ENCODE measurements around the gene NUP85.
"Not testable (repeated sequence)": the region's sequence is repeated elsewhere in the genome, so short reads cannot be mapped to it uniquely, and the experiment has no call there.

NUP85 gene

DNA sequence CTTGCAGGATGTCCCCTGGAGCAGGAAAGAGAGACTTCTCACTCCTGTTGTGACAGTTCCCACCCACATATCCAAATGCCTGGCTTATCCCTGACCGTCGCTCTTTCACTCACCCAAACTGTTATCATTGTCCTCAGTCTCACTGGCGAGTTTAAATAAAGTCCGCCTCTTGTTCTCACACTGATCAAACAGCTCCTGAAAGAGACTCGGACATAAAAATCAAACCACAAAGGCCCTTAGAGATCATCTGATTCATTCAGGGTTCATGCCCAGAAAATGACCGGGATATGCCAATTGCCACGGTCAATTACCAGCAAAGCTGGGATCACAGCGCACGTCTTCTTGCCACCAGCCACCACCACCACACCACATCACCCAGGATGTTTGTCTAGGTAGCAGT lies 36.0 kb downstream of the NUP85 start:
- no peak for DNase-seq

DNA sequence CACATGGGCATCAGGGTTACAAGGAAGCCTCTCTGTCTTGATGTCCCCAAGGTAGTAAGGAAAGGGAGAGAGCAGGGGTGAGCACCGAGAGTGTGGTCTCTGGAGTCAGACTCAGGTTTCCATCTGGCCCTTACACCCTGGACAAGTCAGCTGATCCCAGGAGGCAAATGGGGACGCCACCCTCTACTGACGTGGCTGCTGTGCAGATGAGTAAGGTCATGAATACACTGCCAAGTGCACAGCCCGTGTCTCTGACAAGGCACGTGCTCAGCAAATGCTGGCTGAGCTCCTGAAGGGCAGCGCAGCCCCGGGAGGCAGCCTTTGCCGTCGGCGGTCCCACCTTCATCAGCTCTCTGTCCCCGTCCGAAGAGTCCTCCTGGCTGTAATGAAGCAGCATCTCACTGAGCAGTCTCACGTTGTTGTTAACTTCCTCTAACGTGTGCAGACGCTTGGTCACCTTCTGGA lies 36.5 kb downstream of the NUP85 start:
- DNase-seq: no peak

DNA sequence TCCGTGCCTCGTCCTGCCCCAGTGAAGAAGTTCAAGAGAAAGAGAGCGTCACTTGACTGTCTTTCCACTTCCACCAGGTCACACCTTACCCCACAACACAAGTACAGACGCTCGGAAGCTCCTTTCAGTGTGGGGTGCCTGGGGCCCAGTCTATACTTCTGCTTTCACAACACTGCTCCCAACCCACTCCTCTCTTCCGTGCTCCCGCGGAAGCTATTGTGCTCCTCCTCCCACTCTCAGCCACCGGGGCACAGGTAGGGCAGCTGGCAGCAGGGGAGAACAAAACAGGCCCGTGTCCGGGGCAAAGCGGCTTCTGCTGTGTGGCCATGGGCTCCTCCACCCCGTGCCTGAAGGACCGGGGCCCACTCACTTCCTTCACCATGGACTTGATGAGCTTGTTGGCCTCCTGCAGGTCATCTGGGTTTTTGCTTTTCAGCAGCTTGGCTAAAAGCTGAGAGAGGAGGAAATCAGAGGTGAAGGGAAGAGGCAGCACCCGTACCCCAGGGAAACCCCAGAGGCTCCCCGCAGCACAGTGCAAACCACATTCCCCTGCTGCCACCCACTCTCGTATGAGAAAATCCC lies 37.1 kb downstream of the NUP85 start:
- no peak for DNase-seq

DNA sequence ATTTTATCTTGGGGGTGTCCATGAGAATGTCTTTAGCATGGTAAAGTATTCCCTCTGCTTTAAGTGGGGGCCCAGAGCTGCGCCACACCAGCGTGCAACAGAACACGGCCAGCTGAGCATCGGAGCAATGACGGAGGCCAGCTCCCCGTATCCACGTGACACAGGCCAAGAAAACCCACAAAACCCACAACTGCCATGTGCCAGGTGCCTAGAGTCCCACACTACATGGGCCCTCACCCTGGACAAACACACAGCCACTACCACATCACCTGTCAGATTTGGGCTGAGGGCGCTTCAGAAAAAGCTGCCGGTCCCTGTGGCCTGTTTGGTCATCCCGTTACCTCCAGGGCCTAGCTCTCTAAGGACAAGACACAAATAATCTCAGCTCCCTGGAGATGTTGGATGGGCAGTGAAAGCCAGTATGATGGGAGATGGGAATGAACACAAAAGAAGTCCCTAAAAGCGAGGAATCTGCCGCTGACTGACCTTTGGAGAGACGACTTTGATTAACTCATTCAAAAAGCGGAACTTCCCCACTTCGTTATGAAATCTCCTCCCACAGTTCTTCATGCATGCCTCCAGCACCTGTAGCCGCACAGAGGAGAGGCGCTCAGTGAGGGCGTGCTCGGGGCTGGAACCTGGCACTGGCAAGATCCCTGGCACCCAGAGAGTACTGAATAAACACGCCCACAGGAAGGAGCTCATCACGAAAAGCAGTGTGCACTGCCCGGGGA lies 38.8 kb downstream of the NUP85 start:
- DNase-seq: no peak

DNA sequence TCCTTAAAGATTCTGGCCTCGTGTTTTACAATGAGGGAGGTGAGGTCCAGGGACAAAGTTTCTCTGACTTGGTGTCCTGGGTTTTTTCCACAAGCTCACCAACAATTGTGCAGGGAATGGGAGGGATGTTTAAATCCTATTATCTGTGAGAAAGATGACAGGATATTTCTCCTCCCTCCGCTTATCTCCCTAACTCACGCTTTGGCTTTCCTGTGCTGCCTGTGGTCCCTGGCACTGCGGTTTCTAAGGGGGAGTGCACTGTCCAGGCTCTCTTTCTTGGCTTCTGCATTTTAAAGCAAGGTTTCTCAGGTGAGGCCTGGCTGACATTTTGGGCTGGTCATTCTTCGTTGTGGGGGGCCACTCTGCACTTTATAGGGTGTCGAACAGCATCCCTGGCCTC lies 39.5 kb downstream of the NUP85 start:
- no peak for DNase-seq

DNA sequence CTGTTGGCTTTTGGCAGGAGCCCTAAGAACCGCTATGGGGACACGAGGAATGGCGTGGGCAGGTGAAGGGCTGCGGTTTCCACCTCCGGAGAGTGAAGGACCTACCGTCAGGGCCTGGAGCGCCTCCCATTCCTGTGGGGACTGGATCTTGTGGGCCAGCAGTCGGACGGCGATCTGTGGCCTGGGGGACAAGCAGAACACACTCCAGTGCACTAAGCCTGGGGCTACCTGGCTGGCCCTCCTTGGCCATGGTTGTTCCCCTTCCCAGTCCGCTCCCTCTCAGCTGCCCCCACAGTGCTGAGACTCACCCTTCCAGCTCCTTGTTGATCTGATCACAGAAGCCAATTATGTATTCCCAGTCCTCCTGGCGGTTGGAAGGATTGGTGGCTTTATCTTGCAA lies 40.9 kb downstream of the NUP85 start:
- no peak for DNase-seq

DNA sequence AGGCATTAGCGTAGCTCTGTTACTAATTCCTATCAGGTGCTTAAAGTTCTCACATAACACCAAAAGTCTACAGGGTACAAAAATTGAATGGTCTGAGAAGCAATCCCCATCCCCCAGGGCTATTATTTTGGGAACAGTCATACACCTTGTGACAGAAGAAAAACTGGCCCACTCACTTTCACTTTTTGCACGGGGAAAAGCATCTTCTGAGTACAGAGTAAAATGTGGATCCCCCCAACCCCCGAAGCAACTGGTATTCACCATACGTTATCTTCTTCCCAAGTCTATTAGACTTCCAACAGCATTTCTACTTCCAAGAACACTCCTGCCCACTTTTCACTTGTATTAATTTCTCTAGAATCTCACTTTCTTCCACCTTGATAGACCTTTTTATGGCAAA lies 44.1 kb downstream of the NUP85 start:
- DNase-seq: no peak

DNA sequence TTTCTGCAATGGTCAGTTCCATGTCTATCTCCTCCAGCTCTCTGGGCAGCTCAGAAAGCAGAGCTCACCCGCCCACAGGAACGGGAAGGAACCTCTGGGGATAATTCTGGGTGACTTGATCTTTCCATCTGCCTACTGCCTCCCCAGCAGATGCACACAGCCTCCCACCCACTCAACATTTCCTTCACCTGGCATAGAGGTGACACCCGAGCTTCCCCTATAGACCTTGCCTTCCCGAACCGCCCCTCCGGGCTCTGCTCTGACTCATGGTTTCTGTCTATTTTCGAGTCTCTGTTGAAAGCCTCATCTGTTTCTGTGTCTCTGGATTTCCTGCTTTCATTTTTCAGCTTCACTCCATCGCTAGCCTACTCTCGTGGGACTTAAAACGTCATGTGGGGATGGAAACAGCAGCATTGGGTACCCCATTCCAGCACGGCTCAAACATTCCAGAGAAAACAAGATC lies 44.6 kb downstream of the NUP85 start:
- DNase-seq: peak; percentile 27 to 48 (median 36)

DNA sequence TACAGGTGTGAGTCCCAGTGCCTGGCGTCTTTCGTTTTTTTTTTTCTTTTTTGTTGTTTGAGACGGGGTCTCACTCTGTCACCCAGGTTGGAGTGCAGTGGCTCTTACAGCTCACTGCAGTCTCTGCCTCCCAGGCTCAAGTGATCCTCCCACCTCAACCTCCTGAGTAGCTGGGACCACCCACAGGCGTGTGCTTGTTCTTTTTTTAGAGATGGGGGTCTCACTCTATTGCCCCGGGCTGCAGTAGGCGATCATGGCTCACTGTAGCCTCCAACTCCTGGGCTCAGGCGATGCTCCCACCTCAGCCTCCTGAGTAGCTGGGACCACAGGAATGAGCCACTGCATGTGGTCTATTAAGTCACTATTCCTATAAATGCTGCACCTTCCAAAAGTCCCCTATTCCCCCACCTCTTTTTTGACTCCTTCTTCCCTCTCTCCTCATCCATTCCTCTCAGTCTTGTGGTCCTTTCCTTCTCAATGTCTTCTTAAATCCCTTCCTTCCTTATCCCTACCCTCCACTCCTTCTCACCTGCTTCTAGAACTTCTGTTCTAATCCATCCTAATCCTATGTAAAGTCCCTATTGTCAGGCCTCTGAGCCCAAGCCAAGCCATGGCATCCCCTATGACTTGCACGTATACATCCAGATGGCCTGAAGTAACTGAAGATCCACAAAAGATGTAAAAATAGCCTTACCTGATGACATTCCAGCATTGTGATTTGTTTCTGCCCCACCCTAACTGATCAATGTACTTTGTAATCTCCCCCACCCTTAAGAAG lies 46.7 kb downstream of the NUP85 start:
- no peak for DNase-seq

DNA sequence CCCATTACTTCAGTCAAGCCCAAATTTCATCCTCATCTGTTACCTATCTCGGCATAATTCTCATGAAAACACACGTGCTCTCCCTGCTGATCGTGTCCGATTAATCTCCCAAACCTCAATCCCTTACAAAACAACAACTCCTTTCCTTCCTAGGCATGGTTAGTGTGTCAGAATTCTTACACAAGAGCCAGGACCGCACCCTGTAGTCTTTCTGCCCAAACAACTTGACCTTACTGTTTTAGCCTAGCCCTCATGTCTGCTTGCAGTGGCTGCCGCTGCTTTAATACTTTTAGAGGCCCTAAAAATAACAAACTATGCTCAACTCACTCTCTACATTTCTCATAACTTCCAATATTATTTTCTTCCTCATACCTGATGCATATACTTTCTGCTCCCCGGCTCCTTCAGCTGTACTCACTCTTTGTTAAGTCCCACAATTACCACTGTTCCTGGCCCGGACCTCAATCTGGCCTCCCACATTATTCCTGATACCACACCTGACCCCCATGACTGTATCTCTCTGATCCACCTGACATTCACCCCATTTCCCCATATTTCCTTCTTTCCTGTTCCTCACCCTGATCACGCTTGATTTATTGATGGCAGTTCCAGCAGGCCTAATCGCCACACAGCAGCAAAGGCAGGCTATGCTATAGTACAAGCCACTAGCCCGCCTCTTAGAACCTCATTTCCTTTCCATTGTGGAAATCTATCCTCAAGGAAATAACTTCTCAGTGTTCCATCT lies 50.6 kb downstream of the NUP85 start:
- not testable (repeated sequence) for DNase-seq

DNA sequence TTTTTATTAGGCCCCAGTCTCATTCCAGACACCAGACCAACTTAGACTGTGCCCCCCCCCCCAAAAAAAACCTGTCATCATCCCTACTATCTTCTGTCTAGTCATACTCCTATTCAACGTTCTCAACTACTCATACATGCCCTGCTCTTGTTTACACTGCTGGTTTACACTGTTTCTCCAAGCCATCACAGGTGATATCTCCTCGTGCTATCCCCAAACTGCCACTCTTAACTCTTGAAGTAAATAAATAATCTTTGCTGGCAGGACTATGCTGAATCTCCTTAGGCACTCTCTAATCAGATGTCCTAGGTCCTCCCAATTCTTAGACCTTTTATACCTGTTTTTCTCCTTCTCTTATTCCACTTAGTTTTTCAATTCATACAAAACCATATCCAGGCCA lies 51.7 kb downstream of the NUP85 start:
- not testable (repeated sequence) for DNase-seq

DNA sequence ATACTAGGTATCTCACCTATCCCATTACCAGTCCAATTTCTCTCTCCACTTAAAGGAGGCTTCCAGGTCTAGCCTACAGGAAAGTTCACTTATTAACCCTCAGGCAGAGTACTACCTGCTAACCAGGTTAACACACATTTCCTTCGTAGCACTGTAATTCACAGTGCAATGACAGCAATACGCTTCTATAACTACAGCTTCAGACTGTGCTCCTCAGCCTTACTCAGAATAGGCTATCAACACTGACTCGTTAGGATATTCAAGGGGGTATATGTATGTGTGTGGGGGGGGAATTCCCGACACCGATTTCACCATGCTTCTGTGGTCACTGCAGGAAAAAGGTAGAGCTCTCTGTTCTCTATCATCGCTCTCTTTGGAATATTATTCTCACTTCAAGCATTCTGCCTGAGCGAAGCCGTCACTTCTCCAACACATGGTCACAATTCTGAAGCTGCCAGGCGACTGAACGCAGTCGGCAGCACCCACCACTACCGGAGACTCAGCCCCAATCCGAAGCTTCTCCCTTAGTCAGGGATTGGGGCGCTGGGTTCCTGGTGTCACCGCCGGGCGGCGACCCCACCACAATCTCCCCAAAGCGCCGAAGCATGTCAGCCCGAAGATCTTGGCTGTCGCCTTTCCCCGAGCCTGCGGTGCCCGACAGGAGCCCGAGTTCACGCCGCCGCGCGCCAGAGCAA lies 55.3 kb downstream of the NUP85 start:
- DNase-seq: peak in 1 of 4 experiments; percentile 50

DNA sequence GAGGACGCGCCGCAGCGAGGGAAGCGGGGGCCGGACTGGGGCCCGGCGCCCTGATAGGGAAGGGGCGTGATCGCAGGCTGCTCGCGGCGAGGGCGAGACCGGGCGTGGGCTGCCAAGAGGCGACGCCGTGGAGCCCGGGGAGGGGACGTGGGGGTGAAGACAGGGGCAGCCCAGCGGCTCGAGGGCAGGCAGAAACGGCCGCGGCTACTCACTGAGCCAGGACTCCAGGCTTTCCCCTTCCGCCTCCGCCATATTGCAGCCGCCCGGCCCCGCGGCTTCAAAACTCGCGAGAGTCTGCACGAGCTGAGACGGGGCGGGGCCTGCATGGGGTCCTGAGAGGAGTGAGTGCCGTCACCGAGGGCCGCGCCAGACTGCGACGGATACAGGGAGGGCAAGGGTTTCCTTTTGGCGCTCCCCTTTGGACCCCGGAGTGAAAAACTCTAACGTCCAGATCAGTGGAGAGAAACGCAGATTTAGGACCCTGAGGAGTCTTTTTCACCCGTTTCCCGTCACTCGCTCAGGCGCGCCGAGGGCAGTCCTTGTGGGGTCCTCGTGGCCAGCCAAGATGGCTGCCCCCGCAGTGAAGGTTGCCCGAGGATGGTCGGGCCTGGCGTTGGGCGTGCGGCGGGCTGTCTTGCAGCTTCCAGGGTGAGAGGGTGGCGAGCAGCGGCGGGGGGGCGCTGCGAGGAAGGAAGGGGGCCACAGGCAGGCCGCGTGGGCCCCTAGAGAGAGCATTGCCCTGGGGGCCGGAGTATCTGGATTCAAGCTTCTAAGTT lies 56.0 kb downstream of the NUP85 start, which contains the start of the genes GGA3 and MRPS7:
TSS of gene GGA3 (minus strand) at position 271 of the 776 bp plus-strand sequence. CDS start at position 252, 19 bp downstream.
TSS of gene MRPS7 (plus strand) at position 544 of the 776 bp plus-strand sequence. CDS start at position 566, 22 bp downstream.
- DNase-seq: peak; percentile 92 to 95 (median 94)

DNA sequence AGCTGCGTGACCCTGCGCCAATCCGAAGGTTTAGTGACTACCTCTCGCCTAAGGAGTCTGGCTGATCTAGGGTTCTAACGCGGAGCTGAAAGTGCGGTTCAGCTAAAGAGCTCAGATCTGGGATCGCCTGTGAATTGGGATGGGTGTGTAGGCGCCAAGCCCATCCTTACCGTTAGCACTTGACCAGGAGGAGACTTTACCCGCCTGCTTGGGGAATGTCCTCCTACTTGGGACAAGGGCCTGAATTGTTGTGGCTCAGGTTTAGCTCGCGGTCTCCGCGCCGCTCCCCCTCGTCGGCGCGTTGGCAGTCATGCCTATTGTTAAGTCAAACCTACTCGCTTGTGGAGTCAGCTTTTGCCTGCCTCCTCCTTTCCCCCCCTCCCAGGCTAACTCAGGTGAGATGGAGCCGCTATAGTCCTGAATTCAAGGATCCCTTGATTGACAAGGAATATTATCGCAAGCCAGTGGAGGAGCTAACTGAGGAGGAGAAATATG lies 56.7 kb downstream of the NUP85 start:
- no peak for DNase-seq

DNA sequence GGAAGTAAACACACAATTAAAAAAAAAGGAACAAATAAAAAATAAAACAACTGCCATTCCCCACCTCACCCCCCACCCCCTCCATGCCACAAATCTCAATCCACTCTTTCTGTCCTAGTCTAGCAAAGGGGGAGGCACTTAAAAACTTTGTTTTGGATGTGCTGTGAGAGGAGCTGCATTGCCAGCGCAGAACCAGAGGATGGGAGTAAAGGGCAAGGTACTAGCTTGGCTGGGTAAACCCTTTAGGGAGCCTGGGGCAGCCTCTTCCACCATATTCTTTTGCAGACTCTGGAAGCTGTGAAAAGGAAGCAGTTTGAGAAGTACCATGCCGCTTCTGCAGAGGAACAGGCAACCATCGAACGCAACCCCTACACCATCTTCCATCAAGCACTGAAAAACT lies 57.6 kb downstream of the NUP85 start:
- no peak for DNase-seq

DNA sequence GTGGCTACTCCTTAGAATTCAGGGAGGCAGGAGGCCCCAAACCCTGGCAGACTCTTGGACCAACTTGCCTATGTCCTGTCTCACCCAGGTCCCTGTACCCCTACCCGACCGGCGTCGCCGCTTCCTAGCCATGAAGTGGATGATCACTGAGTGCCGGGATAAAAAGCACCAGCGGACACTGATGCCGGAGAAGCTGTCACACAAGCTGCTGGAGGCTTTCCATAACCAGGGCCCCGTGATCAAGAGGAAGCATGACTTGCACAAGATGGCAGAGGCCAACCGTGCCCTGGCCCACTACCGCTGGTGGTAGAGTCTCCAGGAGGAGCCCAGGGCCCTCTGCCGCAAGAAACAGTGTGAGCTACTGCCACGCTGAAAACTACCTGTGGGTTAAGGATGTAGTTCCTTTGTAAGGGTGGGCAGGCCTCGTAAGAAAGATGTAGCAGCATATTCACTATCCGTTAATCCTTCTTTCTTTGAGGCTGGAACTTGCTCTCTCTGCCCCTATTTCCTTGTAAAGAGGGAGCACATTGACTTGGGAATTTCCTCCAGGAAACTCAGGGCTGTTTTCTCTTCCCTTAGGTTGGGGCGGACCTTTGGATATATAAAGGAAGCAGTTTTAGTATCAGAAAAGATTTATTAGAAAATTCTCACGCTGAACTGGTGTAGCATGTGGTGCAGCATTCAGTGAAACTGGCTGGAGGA lies 60.3 kb downstream of the NUP85 start:
- no peak for DNase-seq

DNA sequence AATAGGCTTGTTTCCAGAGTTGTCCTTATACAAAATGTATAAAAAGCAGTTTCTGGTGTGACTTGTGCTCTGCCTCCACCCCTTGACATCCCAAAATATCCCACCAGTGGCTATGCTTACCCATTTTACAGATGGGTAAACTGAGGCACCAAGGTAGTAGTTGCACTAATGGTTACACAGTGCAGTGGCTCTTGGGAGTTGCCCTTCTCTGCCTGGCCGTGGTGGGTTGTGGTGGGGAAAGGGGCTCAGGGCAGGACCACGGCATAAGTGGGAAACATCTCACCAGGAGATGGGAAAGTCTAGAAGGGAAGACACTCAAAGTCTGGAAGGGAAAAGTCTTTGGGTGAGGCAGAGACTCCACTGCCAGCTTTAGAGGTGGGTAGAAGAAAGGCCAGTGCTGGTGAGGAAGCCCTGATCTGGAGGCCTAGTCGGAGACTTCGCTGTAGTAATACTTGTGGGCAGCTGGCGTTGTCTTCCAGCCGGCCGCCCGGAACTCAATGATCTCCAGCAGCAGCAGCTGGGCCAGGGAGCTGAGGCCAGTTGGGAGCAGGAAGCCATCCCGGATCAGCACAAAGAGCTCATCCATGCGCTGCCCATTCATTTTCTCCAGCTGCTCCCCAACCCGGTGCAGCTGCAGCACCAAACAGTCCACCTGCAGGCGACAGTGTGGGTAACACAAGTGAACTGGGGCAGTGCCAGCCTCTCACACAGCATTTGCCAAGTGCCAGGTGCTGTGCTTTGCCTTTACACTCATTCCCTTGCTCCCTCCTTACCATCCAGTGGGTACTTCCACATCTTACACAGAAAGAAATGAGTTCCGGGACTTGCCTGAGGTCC lies 61.1 kb downstream of the NUP85 start:
- DNase-seq: no peak

DNA sequence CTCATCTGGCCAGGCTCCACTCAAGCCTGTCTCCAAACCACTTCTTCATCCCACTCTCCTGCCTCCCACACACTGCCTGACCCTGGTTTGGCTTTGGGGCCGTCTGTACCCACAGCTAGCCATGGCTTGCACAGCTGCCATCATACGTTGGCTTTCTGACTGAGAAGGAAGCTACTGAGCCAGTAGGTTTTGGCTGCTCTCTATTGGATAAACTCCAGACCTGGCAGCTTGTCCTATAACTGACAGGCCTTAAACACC lies 61.6 kb downstream of the NUP85 start:
- no peak for DNase-seq

DNA sequence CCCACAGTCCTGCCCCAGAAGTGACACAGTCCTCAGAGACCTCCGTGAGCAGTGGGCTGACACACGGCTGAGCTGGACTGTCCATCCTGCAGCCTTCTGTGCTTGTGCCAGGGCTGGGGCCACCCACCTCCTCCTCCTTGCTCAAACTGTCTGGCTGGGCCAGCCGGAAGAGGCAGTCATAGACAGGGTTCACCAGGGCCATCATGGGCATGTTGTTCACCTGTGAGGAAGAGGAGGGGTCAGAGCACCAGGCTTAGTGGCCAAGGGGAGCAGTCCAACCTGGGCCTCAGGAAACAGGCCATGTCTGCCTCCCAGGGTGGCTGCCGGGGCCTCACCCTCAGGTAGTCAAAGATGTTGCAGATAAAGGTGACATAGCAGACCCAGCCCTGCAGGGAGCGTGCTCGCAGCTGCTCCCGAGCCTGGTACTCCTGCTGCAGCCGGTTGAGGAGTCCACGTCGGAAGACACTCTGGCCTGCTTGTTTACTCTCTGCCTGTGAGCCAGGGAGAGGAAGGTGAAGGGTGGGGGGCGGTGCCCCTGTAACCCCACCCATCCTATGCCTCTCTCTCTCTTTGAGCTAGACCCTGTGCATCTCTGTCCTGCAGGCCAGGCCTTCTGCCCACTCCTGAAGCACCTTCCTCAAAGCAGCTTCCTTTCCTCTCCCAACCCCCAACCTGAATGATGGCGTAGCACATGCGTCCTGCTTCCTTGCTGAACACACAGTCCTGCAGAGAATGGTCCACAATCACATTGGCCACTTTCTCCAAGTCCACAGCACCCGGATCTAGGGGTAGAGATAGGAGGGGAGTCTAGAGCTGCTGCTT lies 62.1 kb downstream of the NUP85 start:
- no peak for DNase-seq
